Prostate gland (tissue), 2 donors: ENCODE data around the gene RGS3.

ENCODE experiments used
- POLR2A ChIP-seq: fragments of 450-650 bp; IDR thresholded peaks from one replicate; pipeline ENCODE4 v1.6.1; 2016; ENCODE audit warnings: antibody characterized with exemption, mild to moderate bottlenecking
- POLR2AphosphoS5 ChIP-seq: sonication (generic); formaldehyde crosslinking; IDR thresholded peaks from one replicate; pipeline ENCODE4 v1.6.1; 2017; ENCODE audit warnings: antibody characterized with exemption
- TF ChIP-seq, protein P1 (sequence below), 4 experiments: fragments of 200-600 bp in 2 of 4; fragments of 450-650 bp in 2 of 4; sonication (generic) in 2 of 4; IDR thresholded peaks; 1 replicate in 3 of 4; 2 replicates in 1 of 4; pipeline ENCODE4 v1.5.1; 2016 to 2019; ENCODE audit warnings: antibody characterized with exemption in 4 of 4, mild to moderate bottlenecking in 2 of 4, moderate library complexity in 2 of 4

DNA sequence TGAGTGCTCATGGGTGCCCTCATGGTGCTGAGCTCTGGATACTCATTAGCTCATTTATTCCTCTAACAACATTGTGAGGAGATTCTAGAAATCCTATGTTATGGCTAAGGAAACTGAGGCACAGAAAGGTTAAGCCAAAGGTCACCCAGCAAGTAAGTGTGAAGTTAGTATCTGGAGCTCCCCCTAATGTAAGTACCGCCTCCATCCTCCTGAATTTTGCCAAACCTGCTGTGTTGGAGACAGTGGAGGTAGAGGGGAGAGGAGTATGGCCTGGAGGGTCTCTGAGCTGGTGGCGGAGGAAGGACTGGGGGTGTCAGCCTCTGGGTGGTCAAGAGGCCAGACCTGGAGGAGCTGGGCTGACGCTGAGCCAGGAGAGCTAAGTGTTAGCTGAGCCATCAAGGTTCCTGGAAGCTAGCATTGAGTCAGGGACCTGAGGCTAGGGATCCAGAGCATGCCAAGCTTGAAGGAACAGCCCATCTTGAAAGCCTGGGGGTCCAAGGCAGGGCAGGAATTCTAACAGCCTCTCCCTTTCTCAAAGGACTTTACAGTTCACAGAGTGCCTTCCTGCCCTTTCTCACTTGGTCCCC lies 114.8 kb downstream of the RGS3 start:
- TF ChIP-seq, protein P1, sequence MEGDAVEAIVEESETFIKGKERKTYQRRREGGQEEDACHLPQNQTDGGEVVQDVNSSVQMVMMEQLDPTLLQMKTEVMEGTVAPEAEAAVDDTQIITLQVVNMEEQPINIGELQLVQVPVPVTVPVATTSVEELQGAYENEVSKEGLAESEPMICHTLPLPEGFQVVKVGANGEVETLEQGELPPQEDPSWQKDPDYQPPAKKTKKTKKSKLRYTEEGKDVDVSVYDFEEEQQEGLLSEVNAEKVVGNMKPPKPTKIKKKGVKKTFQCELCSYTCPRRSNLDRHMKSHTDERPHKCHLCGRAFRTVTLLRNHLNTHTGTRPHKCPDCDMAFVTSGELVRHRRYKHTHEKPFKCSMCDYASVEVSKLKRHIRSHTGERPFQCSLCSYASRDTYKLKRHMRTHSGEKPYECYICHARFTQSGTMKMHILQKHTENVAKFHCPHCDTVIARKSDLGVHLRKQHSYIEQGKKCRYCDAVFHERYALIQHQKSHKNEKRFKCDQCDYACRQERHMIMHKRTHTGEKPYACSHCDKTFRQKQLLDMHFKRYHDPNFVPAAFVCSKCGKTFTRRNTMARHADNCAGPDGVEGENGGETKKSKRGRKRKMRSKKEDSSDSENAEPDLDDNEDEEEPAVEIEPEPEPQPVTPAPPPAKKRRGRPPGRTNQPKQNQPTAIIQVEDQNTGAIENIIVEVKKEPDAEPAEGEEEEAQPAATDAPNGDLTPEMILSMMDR (IDR thresholded peaks at IDR 0.05): no peak
- TF ChIP-seq POLR2AphosphoS5: no peak
- TF ChIP-seq POLR2A: no peak
